Vagina (tissue), 2 donors: Measurements from ENCODE around the gene PCDHA11. TPM values are rescaled to one million over a fixed set of nuclear protein-coding genes. Genes with fewer than 3 reads are reported as not detected.

Experiments
- DNase-seq, 2 donors: peaks; one replicate each; pipeline ENCODE4 v3.0.0-alpha.2; 2017; ENCODE audit errors: extremely low spot score in 2 of 2
- H3K27ac ChIP-seq: fragments of 200-600 bp; sonication (generic); one replicate; pipeline ENCODE4 v1.5.1; 2019
- H3K27me3 ChIP-seq: fragments of 200-600 bp; sonication (generic); one replicate; pipeline ENCODE4 v1.5.1; 2019
- H3K36me3 ChIP-seq, 2 donors: fragments of 200-600 bp; sonication (generic); one replicate each; pipeline ENCODE4 v1.5.1; 2017 to 2019
- H3K4me1 ChIP-seq: fragments of 200-600 bp; sonication (generic); one replicate; pipeline ENCODE4 v1.5.1; 2019
- H3K4me3 ChIP-seq, 2 donors: fragments of 200-600 bp; sonication (generic); 1 replicate in 1 of 2; 2 replicates in 1 of 2; pipeline ENCODE4 v1.5.1; 2016 to 2019
- H3K9me3 ChIP-seq: fragments of 200-600 bp; sonication (generic); one replicate; pipeline ENCODE4 v1.5.1; 2019
- CTCF ChIP-seq, 3 experiments: fragments of 450-650 bp in 2 of 3; fragments of 200-600 bp in 1 of 3; sonication (generic) in 1 of 3; IDR thresholded peaks; one replicate each; pipeline ENCODE4 v1.5.1; 2017 to 2019; ENCODE audit warnings: antibody characterized with exemption in 3 of 3, mild to moderate bottlenecking in 2 of 3, moderate library complexity in 2 of 3
- POLR2A ChIP-seq, 2 donors: fragments of 450-650 bp; IDR thresholded peaks; one replicate each; pipeline ENCODE4 v1.6.1; 2017; ENCODE audit warnings: antibody characterized with exemption in 2 of 2, mild to moderate bottlenecking in 2 of 2, moderate library complexity in 2 of 2
- POLR2AphosphoS5 ChIP-seq, 2 donors: sonication (generic); formaldehyde crosslinking; IDR thresholded peaks; one replicate each; pipeline ENCODE4 v1.9.0; 2017; ENCODE audit warnings: antibody characterized with exemption in 2 of 2, mild to moderate bottlenecking in 2 of 2, low read depth in 1 of 2; ENCODE audit not compliant: insufficient read depth in 1 of 2
- intact Hi-C: fragments of 100-400 bp; cut with DNase I; formaldehyde crosslinking; loops from one replicate; pipeline ENCODE4 v1.15.1; 2023
- total RNA-seq: library from RNA; depleted of rRNA; stranded (reverse); fragments of >200 nt; gene quantifications from one replicate; pipeline ENCODE4 v1.2.3, GENCODE V29; 2016

Gene PCDHA11
- total RNA-seq, 1 donor from 2014 or later: not detected

GRCh38 chr5:140881889-140882590, 13.3 kb downstream of the PCDHA11 start, which contains the start of gene PCDHA13:
TSS of gene PCDHA13 (plus strand) at chr5:140882124. CDS start at chr5:140882269, 145 bp downstream.
- H3K27me3 ChIP-seq: no peaks in the 10 kb centered on the region
- no peak within 1 kb of the TSS for H3K27ac ChIP-seq
- H3K4me3 ChIP-seq: peak within 1 kb of the TSS in 1 of 2 donors; percentile 1
- TF ChIP-seq POLR2A (IDR thresholded peaks at IDR 0.05): no peak
- TF ChIP-seq POLR2AphosphoS5 (IDR thresholded peaks at IDR 0.05; ENCODE audit: insufficient read depth in 1 of 2, low read depth in 1 of 2): no peak
- TF ChIP-seq CTCF (IDR thresholded peaks at IDR 0.05): no peak
- no peaks in the 10 kb centered on the region for H3K4me1 ChIP-seq
- peaks cover 9% of the 10 kb centered on the region for H3K9me3 ChIP-seq
- intact Hi-C loops: no loop called here
- DNase-seq: no peak
- no peaks in the 10 kb centered on the region for H3K36me3 ChIP-seq

DNA sequence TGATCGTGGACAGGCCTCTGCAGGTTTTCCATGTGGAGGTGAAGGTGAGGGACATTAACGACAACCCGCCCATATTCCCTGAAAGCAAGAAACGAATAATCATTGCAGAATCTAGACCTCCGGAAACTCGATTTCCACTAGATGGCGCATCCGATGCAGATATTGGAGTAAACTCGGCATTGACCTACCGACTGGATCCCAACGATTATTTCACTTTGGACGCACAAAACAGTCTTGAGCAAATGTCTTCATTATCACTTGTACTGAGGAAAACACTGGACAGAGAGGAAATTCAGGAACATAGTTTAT, 13.8 kb downstream of the PCDHA11 start:
- Histone ChIP-seq H3K27me3 (no peaks in the 10 kb centered on the region), H3K4me3 (peak overlapping the region in 1 of 2 donors; percentile 1), H3K27ac (no peak overlapping the region), H3K9me3 (peaks cover 9% of the 10 kb centered on the region), H3K4me1 (no peaks in the 10 kb centered on the region), H3K36me3 (no peaks in the 10 kb centered on the region)
- DNase-seq: no peak
- intact Hi-C loops: no loop called here
- no peak for TF ChIP-seq CTCF (IDR thresholded peaks at IDR 0.05)
- no peak for TF ChIP-seq POLR2A (IDR thresholded peaks at IDR 0.05)
- no peak for TF ChIP-seq POLR2AphosphoS5 (IDR thresholded peaks at IDR 0.05; ENCODE audit: insufficient read depth in 1 of 2, low read depth in 1 of 2)

GRCh38 chr5:140883373-140883772, 14.6 kb downstream of the PCDHA11 start:
- H3K4me1 ChIP-seq: no peaks in the 10 kb centered on the region
- no peak overlapping the region for H3K4me3 ChIP-seq
- no peak for TF ChIP-seq POLR2AphosphoS5 (IDR thresholded peaks at IDR 0.05; ENCODE audit: insufficient read depth in 1 of 2, low read depth in 1 of 2)
- TF ChIP-seq POLR2A (IDR thresholded peaks at IDR 0.05): no peak
- TF ChIP-seq CTCF (IDR thresholded peaks at IDR 0.05): no peak
- H3K36me3 ChIP-seq: no peaks in the 10 kb centered on the region
- H3K9me3 ChIP-seq: peaks cover 9% of the 10 kb centered on the region
- H3K27me3 ChIP-seq: no peaks in the 10 kb centered on the region
- intact Hi-C loops: no loop called here
- no peak overlapping the region for H3K27ac ChIP-seq
- DNase-seq: no peak

DNA sequence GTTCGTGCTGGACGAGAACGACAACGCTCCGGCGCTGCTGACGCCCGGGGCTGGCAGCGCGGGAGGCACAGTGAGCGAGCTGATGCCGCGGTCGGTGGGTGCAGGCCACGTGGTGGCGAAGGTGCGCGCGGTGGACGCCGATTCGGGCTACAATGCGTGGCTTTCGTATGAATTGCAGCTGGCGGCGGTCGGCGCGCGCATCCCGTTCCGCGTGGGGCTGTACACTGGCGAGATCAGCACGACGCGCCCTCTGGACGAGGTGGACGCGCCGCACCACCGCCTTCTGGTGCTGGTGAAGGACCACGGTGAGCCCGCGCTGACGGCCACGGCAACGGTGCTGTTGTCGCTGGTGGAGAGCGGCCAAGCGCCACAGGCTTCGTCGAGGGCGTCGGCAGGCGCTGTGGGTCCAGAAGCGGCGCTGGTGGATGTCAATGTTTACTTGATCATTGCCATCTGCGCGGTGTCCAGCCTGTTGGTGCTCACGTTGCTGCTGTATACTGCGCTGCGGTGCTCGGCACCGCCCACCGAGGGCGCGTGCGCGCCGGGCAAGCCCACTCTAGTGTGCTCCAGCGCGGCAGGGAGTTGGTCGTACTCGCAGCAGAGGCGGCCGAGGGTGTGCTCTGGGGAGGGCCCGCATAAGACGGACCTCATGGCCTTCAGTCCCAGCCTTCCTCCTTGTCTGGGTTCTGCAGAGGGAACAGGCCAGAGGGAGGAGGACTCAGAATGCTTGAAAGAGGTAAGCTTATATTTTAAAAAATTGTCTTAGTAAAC, 15.4 kb downstream of the PCDHA11 start:
- no peak for TF ChIP-seq POLR2A (IDR thresholded peaks at IDR 0.05)
- no peak for TF ChIP-seq CTCF (IDR thresholded peaks at IDR 0.05)
- no peak for TF ChIP-seq POLR2AphosphoS5 (IDR thresholded peaks at IDR 0.05; ENCODE audit: insufficient read depth in 1 of 2, low read depth in 1 of 2)
- H3K27ac ChIP-seq: no peak overlapping the region
- no peaks in the 10 kb centered on the region for H3K27me3 ChIP-seq
- no peaks in the 10 kb centered on the region for H3K4me1 ChIP-seq
- DNase-seq: no peak
- H3K4me3 ChIP-seq: no peak overlapping the region
- peaks cover 9% of the 10 kb centered on the region for H3K9me3 ChIP-seq
- no peaks in the 10 kb centered on the region for H3K36me3 ChIP-seq
- intact Hi-C loops: no loop called here

DNA sequence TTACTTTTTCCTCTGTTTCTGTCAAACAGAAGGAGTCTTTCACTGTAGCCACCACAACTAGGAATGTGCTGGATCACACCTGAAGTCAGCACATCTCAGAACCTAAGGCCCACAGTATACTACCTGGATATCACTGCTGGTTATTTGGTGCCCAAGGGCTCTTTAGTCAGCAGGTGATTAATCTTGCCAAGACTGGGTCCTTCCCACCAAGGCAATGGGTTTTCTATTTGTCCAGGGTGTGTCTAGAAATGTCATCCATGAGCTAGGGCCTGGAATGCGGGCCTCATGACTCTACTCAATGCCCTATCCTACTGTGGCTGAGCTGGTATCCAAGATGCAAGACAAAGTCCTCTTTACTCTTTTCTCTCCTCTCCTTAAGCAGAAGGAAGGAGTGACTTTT, 47.6 kb downstream of the PCDHA11 start:
- Histone ChIP-seq H3K27me3 (no peaks in the 10 kb centered on the region), H3K9me3 (no peaks in the 10 kb centered on the region), H3K36me3 (no peaks in the 10 kb centered on the region), H3K4me1 (no peaks in the 10 kb centered on the region), H3K27ac (no peak overlapping the region), H3K4me3 (no peak overlapping the region)
- no peak for DNase-seq
- TF ChIP-seq POLR2A (IDR thresholded peaks at IDR 0.05) (no peak), POLR2AphosphoS5 (IDR thresholded peaks at IDR 0.05; ENCODE audit: insufficient read depth in 1 of 2, low read depth in 1 of 2) (no peak)
- intact Hi-C loops: no loop called here

Other genes starting within 250 kb of the PCDHA11 start
- gene CD14, start 235.8 kb upstream of the PCDHA11 start, total RNA-seq: 48.4 TPM
- gene TMCO6, start 229.5 kb upstream of the PCDHA11 start, total RNA-seq: 16.5 TPM
- 61.6 TPM for gene NDUFA2, start 221.3 kb upstream of the PCDHA11 start, total RNA-seq
- 64.3 TPM for gene IK, start 221.1 kb upstream of the PCDHA11 start, total RNA-seq
- gene WDR55, start 204.1 kb upstream of the PCDHA11 start, total RNA-seq: 19.9 TPM
- gene DND1, start 195.4 kb upstream of the PCDHA11 start, total RNA-seq: 2.9 TPM
- 54.8 TPM for gene HARS1, start 177.6 kb upstream of the PCDHA11 start, total RNA-seq
- gene HARS2, start 177.5 kb upstream of the PCDHA11 start, total RNA-seq: 46.2 TPM
- 22.6 TPM for gene ZMAT2, start 168.5 kb upstream of the PCDHA11 start, total RNA-seq
- not detected for gene PCDHA1, start 82.8 kb upstream of the PCDHA11 start, total RNA-seq
- not detected for gene PCDHA2, start 74.1 kb upstream of the PCDHA11 start, total RNA-seq
- 0.74 TPM for gene PCDHA3, start 67.9 kb upstream of the PCDHA11 start, total RNA-seq
- 2.0 TPM for gene PCDHA4, start 61.9 kb upstream of the PCDHA11 start, total RNA-seq
- 0.25 TPM for gene PCDHA5, start 47.3 kb upstream of the PCDHA11 start, total RNA-seq
- 1.2 TPM for gene PCDHA6, start 41.0 kb upstream of the PCDHA11 start, total RNA-seq
- gene PCDHA7, start 34.7 kb upstream of the PCDHA11 start, total RNA-seq: 0.49 TPM
- 0.49 TPM for gene PCDHA8, start 27.8 kb upstream of the PCDHA11 start, total RNA-seq
- gene PCDHA9, start 20.6 kb upstream of the PCDHA11 start, total RNA-seq: 0.25 TPM
- gene PCDHA10, start 13.1 kb upstream of the PCDHA11 start, total RNA-seq: 0.25 TPM
- 0.25 TPM for gene PCDHA12, start 6.4 kb downstream of the PCDHA11 start, total RNA-seq
- gene PCDHA13, start 13.2 kb downstream of the PCDHA11 start, total RNA-seq: not detected
- gene PCDHAC1, start 57.3 kb downstream of the PCDHA11 start, total RNA-seq: 0.49 TPM
- gene PCDHAC2, start 97.5 kb downstream of the PCDHA11 start, total RNA-seq: 3.9 TPM
- gene PCDHB1, start 182.4 kb downstream of the PCDHA11 start, total RNA-seq: not detected
- 3.4 TPM for gene PCDHB2, start 225.7 kb downstream of the PCDHA11 start, total RNA-seq
- 2.0 TPM for gene PCDHB3, start 231.5 kb downstream of the PCDHA11 start, total RNA-seq